CD8-positive, alpha-beta memory T cell (primary cell): ENCODE results near the gene HTR4. TPM values are rescaled to one million over a fixed set of nuclear protein-coding genes. Genes with fewer than 3 reads are reported as not detected.

Source experiments
- CTCF ChIA-PET: fragments of 350-600 bp; sonication (Branson Sonifier 250); formaldehyde crosslinking; loops from one replicate; lab custom pipeline; 2021; ENCODE audit warnings: antibody characterized with exemption; lab: Charles Lee
- POLR2A ChIA-PET: fragments of 350-600 bp; sonication (Branson Sonifier 250); formaldehyde crosslinking; loops from one replicate; lab custom pipeline; 2021; ENCODE audit warnings: antibody characterized with exemption; lab: Charles Lee
- DNase-seq, 5 donors: peaks; one replicate each; pipeline versions ENCODE4 v3.0.0 to v3.0.0-alpha.2; 2020 to 2022; ENCODE audit warnings: mixed read lengths in 1 of 5
- H3K27ac ChIP-seq: one replicate; pipeline ENCODE4 v1.7.0; 2013; ENCODE audit warnings: low read depth, mild to moderate bottlenecking, low read length, moderate library complexity
- H3K27me3 ChIP-seq: 2 replicates; pipeline ENCODE4 v1.7.0; 2013; ENCODE audit warnings: low read length, mild to moderate bottlenecking; ENCODE audit not compliant: insufficient read depth, poor library complexity, severe bottlenecking
- H3K36me3 ChIP-seq: 2 replicates; pipeline ENCODE4 v1.7.0; 2013; ENCODE audit warnings: mild to moderate bottlenecking, low read length, moderate library complexity; ENCODE audit not compliant: insufficient read depth
- H3K4me1 ChIP-seq: 2 replicates; pipeline ENCODE4 v1.7.0; 2013; ENCODE audit warnings: mild to moderate bottlenecking, low read length, moderate library complexity; ENCODE audit not compliant: insufficient read depth
- H3K4me3 ChIP-seq: 2 replicates; pipeline ENCODE4 v1.7.0; 2013; ENCODE audit warnings: mild to moderate bottlenecking, low read length
- H3K9me3 ChIP-seq: 2 replicates; pipeline ENCODE4 v1.7.0; 2013; ENCODE audit warnings: mild to moderate bottlenecking, low read length
- H3K27ac Mint-ChIP-seq, 8 donors: one replicate each; pipeline ENCODE4 v1.8.0; 2020 to 2021; ENCODE audit warnings: mixed read lengths in 8 of 8, mild to moderate bottlenecking in 6 of 8, inconsistent platforms in 3 of 8, moderate library complexity in 3 of 8
- H3K27me3 Mint-ChIP-seq, 2 donors: one replicate each; pipeline ENCODE4 v1.8.0; 2020 to 2021; ENCODE audit warnings: mixed read lengths in 2 of 2, mild to moderate bottlenecking in 1 of 2, moderate library complexity in 1 of 2
- H3K36me3 Mint-ChIP-seq, 3 donors: one replicate each; pipeline ENCODE4 v1.8.0; 2020 to 2021; ENCODE audit warnings: mixed read lengths in 3 of 3, inconsistent platforms in 1 of 3, mild to moderate bottlenecking in 1 of 3
- H3K4me1 Mint-ChIP-seq, 3 donors: one replicate each; pipeline ENCODE4 v1.8.0; 2020 to 2021; ENCODE audit warnings: mixed read lengths in 3 of 3, inconsistent platforms in 1 of 3, mild to moderate bottlenecking in 1 of 3
- H3K4me3 Mint-ChIP-seq, 7 donors: one replicate each; pipeline ENCODE4 v1.8.0; 2020 to 2021; ENCODE audit warnings: mixed read lengths in 7 of 7, mild to moderate bottlenecking in 6 of 7, moderate library complexity in 4 of 7, inconsistent platforms in 2 of 7
- H3K9me3 Mint-ChIP-seq, 5 donors: one replicate each; pipeline ENCODE4 v1.8.0; 2020 to 2022; ENCODE audit warnings: mixed read lengths in 5 of 5, mild to moderate bottlenecking in 3 of 5, moderate library complexity in 2 of 5, inconsistent platforms in 1 of 5
- polyA plus RNA-seq: library from polyadenylated mRNA; unstranded; fragments of 300-500 nt; fragmentation: Illumina TruSeq; gene quantifications from one replicate; pipeline ENCODE4 v1.2.3, GENCODE V29; 2021
- total RNA-seq, 2 experiments: library from RNA; stranded (reverse); gene quantifications; one replicate each; pipeline ENCODE4 v1.2.3, GENCODE V29; 2021

Gene HTR4
- total and polyA plus RNA-seq, 3 experiments from 2014 or later, result not detected

GRCh38 chr5:148688787-148689186, 34.5 kb upstream of the HTR4 start:
- Histone ChIP-seq H3K9me3 (no peaks in the 10 kb centered on the region), H3K27me3 (no peaks in the 10 kb centered on the region), H3K4me3 (no peak overlapping the region), H3K36me3 (no peaks in the 10 kb centered on the region), H3K4me1 (no peaks in the 10 kb centered on the region), H3K27ac (no peak overlapping the region)
- Mint-ChIP-seq H3K27me3 (peaks cover 13 to 25% of the 10 kb centered on the region in 2 donors), H3K36me3 (peaks cover 0 to 6% (median 0%) of the 10 kb centered on the region in 3 donors), H3K9me3 (peaks cover 6 to 23% (median 12%) of the 10 kb centered on the region in 5 donors), H3K27ac (no peak overlapping the region), H3K4me1 (no peaks in the 10 kb centered on the region), H3K4me3 (no peak overlapping the region)
- DNase-seq, result no peak
- ChIA-PET CTCF (no interaction called here), POLR2A (no interaction called here)

- H3K4me3 Mint-ChIP-seq, result no peak overlapping the region
- H3K4me1 Mint-ChIP-seq, result no peaks in the 10 kb centered on the region
- ChIA-PET CTCF (no interaction called here), POLR2A (no interaction called here)
- H3K9me3 Mint-ChIP-seq, result peaks cover 6 to 23% (median 12%) of the 10 kb centered on the region in 5 donors
- peaks cover 0 to 6% (median 0%) of the 10 kb centered on the region in 3 donors for H3K36me3 Mint-ChIP-seq
- Histone ChIP-seq H3K9me3 (no peaks in the 10 kb centered on the region), H3K4me3 (no peak overlapping the region), H3K27me3 (no peaks in the 10 kb centered on the region), H3K4me1 (no peaks in the 10 kb centered on the region), H3K36me3 (no peaks in the 10 kb centered on the region), H3K27ac (no peak overlapping the region)
- H3K27me3 Mint-ChIP-seq, result peaks cover 15 to 32% of the 10 kb centered on the region in 2 donors
- DNase-seq, result no peak
- H3K27ac Mint-ChIP-seq, result no peak overlapping the region
Measured at GRCh38 chr5:148687871-148688270, 33.5 kb upstream of the HTR4 start.

DNA sequence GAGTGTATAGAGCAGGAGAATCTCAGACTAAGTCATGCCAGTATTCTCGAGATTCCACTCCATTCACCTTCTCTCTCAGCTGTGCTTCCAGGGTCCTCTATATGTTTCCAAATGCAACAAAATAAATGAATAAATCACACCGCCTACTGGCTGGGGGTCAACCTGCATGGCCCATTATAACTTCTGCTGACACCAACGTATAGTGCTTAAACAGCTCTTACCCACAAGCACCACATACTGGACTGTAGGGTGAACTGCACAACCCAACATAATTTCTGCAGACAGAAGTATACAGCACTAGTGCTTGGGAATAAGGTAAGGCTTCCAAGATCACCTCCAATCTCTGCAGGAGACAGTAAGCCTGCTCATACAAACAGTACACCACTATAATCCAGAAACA, 33.1 kb upstream of the HTR4 start:
- no peaks in the 10 kb centered on the region for H3K27me3 ChIP-seq
- no peak overlapping the region for H3K27ac Mint-ChIP-seq
- no peaks in the 10 kb centered on the region for H3K36me3 ChIP-seq
- ChIA-PET CTCF (no interaction called here), POLR2A (no interaction called here)
- H3K4me1 ChIP-seq, result no peaks in the 10 kb centered on the region
- peaks cover 6 to 25% (median 12%) of the 10 kb centered on the region in 5 donors for H3K9me3 Mint-ChIP-seq
- DNase-seq, result no peak
- peaks cover 16 to 36% of the 10 kb centered on the region in 2 donors for H3K27me3 Mint-ChIP-seq
- no peak overlapping the region for H3K4me3 ChIP-seq
- H3K4me3 Mint-ChIP-seq, result no peak overlapping the region
- no peaks in the 10 kb centered on the region for H3K4me1 Mint-ChIP-seq
- H3K36me3 Mint-ChIP-seq, result peaks cover 0 to 6% (median 0%) of the 10 kb centered on the region in 3 donors
- H3K27ac ChIP-seq, result no peak overlapping the region
- no peaks in the 10 kb centered on the region for H3K9me3 ChIP-seq

DNA sequence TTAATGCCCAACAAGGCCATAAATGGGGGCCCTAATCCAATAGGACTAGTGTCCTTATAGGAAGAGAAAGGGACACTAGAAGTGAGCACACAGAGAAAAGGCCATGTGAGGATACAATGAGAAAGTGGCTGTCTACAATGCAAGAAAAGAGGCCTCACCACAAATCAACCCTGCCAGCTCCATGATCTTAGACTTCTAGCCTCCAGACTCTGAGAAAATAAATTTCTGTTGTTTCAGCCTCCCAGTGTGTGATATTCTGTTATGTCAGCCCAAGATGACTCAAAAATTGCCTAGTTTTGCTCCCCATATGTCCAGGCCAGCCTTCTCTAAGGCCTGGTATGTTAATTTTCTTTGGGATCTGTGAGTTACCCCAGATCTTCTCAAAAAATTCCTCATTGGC, 32.3 kb upstream of the HTR4 start:
- Histone ChIP-seq H3K4me3 (no peak overlapping the region), H3K36me3 (no peaks in the 10 kb centered on the region), H3K27ac (no peak overlapping the region), H3K27me3 (no peaks in the 10 kb centered on the region), H3K9me3 (no peaks in the 10 kb centered on the region), H3K4me1 (no peaks in the 10 kb centered on the region)
- no peak overlapping the region for H3K27ac Mint-ChIP-seq
- POLR2A ChIA-PET, result no interaction called here
- DNase-seq, result no peak
- no peaks in the 10 kb centered on the region for H3K4me1 Mint-ChIP-seq
- H3K4me3 Mint-ChIP-seq, result no peak overlapping the region
- H3K9me3 Mint-ChIP-seq, result peaks cover 6 to 25% (median 12%) of the 10 kb centered on the region in 5 donors
- CTCF ChIA-PET, result no interaction called here
- peaks cover 0 to 6% (median 0%) of the 10 kb centered on the region in 3 donors for H3K36me3 Mint-ChIP-seq
- peaks cover 16 to 43% of the 10 kb centered on the region in 2 donors for H3K27me3 Mint-ChIP-seq

GRCh38 chr5:148685520-148686134, 31.3 kb upstream of the HTR4 start:
- DNase-seq, result no peak
- no peak overlapping the region for H3K27ac Mint-ChIP-seq
- H3K4me3 Mint-ChIP-seq, result no peak overlapping the region
- ChIA-PET POLR2A (no interaction called here), CTCF (no interaction called here)
- no peaks in the 10 kb centered on the region for H3K4me1 Mint-ChIP-seq
- no peak overlapping the region for H3K4me3 ChIP-seq
- no peaks in the 10 kb centered on the region for H3K36me3 ChIP-seq
- H3K9me3 ChIP-seq, result no peaks in the 10 kb centered on the region
- H3K27me3 Mint-ChIP-seq, result peaks cover 12 to 41% of the 10 kb centered on the region in 2 donors
- H3K4me1 ChIP-seq, result no peaks in the 10 kb centered on the region
- H3K27ac ChIP-seq, result no peak overlapping the region
- H3K27me3 ChIP-seq, result no peaks in the 10 kb centered on the region
- peaks cover 6 to 21% (median 12%) of the 10 kb centered on the region in 5 donors for H3K9me3 Mint-ChIP-seq
- no peaks in the 10 kb centered on the region for H3K36me3 Mint-ChIP-seq

DNA sequence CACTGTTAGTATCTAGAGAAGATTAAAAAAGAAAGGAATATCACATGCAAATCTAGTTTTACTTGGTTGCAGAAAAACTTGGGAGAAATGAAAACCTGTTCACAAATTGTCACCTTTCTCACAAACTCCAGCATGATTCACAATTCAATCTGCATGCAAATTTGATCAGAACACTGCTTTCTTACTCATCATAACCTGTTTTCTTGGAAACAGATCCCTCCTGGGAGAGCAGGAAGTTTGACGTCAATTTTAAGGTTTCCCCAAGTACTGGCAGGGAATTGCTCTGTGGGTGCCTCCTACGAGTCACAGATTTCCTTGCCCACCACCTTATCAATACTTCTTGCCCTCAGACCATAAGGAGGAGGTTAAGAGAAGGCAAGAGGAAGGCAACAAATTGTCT, 30.2 kb upstream of the HTR4 start:
- H3K4me1 ChIP-seq, result no peaks in the 10 kb centered on the region
- H3K9me3 ChIP-seq, result no peaks in the 10 kb centered on the region
- no peaks in the 10 kb centered on the region for H3K36me3 Mint-ChIP-seq
- no peaks in the 10 kb centered on the region for H3K36me3 ChIP-seq
- no peaks in the 10 kb centered on the region for H3K4me1 Mint-ChIP-seq
- peaks cover 6 to 21% (median 12%) of the 10 kb centered on the region in 5 donors for H3K9me3 Mint-ChIP-seq
- no peaks in the 10 kb centered on the region for H3K27me3 ChIP-seq
- POLR2A ChIA-PET, result no interaction called here
- peaks cover 13 to 42% of the 10 kb centered on the region in 2 donors for H3K27me3 Mint-ChIP-seq
- H3K4me3 Mint-ChIP-seq, result no peak overlapping the region
- no peak overlapping the region for H3K27ac ChIP-seq
- no peak for DNase-seq
- CTCF ChIA-PET, result no interaction called here
- H3K4me3 ChIP-seq, result no peak overlapping the region
- H3K27ac Mint-ChIP-seq, result no peak overlapping the region

DNA sequence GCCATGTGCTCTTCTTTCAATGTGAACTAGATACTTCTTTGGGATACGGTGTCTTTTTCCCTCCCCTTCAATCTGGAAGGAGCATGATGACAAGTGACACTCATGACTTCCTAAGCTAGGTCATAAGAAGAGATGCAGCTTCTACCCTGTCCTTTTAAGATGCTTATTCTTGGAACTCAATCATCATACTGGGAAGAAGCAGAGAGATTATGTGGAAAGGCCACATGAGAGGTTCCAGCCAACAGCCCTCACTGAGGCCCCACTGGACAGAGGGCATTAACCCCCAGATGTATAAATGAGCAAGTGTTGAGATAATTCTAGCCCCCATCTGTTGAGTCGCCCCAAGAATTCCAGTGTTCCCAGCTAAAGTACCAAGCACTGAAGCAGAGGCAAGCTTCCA, 29.3 kb upstream of the HTR4 start:
- no peak for DNase-seq
- H3K4me3 Mint-ChIP-seq, result no peak overlapping the region
- peaks cover 4 to 18% (median 8%) of the 10 kb centered on the region in 5 donors for H3K9me3 Mint-ChIP-seq
- no peak overlapping the region for H3K27ac Mint-ChIP-seq
- H3K4me1 Mint-ChIP-seq, result no peaks in the 10 kb centered on the region
- H3K36me3 Mint-ChIP-seq, result no peaks in the 10 kb centered on the region
- H3K9me3 ChIP-seq, result no peaks in the 10 kb centered on the region
- H3K36me3 ChIP-seq, result no peaks in the 10 kb centered on the region
- no peak overlapping the region for H3K27ac ChIP-seq
- no peaks in the 10 kb centered on the region for H3K27me3 ChIP-seq
- H3K27me3 Mint-ChIP-seq, result peaks cover 15 to 46% of the 10 kb centered on the region in 2 donors
- ChIA-PET POLR2A (no interaction called here), CTCF (no interaction called here)
- no peaks in the 10 kb centered on the region for H3K4me1 ChIP-seq
- no peak overlapping the region for H3K4me3 ChIP-seq

- Histone ChIP-seq H3K27me3 (no peaks in the 10 kb centered on the region), H3K36me3 (no peaks in the 10 kb centered on the region), H3K4me1 (no peaks in the 10 kb centered on the region), H3K9me3 (no peaks in the 10 kb centered on the region), H3K4me3 (no peak overlapping the region), H3K27ac (no peak overlapping the region)
- Mint-ChIP-seq H3K27ac (no peak overlapping the region), H3K27me3 (peaks cover 12 to 46% of the 10 kb centered on the region in 2 donors), H3K4me1 (no peaks in the 10 kb centered on the region), H3K9me3 (peaks cover 0 to 8% (median 1%) of the 10 kb centered on the region in 5 donors), H3K4me3 (no peak overlapping the region), H3K36me3 (no peaks in the 10 kb centered on the region)
- ChIA-PET CTCF (no interaction called here), POLR2A (no interaction called here)
- DNase-seq, result no peak
Measured at GRCh38 chr5:148682058-148683026, 28.0 kb upstream of the HTR4 start.
